DND-41 (cell line): Measurements from ENCODE around the gene IGSF1.

Experiments used
- CTCF ChIP-seq: IDR thresholded peaks from 2 replicates; pipeline ENCODE4 v1.5.1; 2012; ENCODE audit warnings: borderline replicate concordance, low read length, moderate library complexity, mild to moderate bottlenecking; ENCODE audit not compliant: poor library complexity, severe bottlenecking; ENCODE audit errors: extremely low read depth
- EZH2 ChIP-seq: IDR thresholded peaks from 3 replicates; pipeline ENCODE4 v1.6.1; 2012; ENCODE audit warnings: borderline replicate concordance, low read depth, mild to moderate bottlenecking, moderate library complexity, low read length, inconsistent platforms; ENCODE audit not compliant: severe bottlenecking

- no peak for TF ChIP-seq CTCF
- no peak for TF ChIP-seq EZH2
Observed at GRCh38 chrX:131264053-131264452, 25.1 kb downstream of the IGSF1 start.
